Lower leg skin (tissue), 4 donors: ENCODE measurements around the gene GDF9. TPM values are rescaled to one million over a fixed set of nuclear protein-coding genes. Genes with fewer than 3 reads are reported as not detected.

Source experiments
- DNase-seq, 2 donors: peaks; one replicate each; pipeline ENCODE4 v3.0.0-alpha.2; 2019; ENCODE audit warnings: low spot score in 2 of 2
- H3K4me3 ChIP-seq: fragments of 200-600 bp; sonication (generic); 2 replicates; pipeline ENCODE4 v1.5.1; 2017; ENCODE audit warnings: mild to moderate bottlenecking, low read depth; ENCODE audit not compliant: poor library complexity, severe bottlenecking
- POLR2A ChIP-seq, 2 donors: fragments of 450-650 bp; IDR thresholded peaks; one replicate each; pipeline ENCODE4 v1.6.1; 2016 to 2017; ENCODE audit warnings: antibody characterized with exemption in 2 of 2, mild to moderate bottlenecking in 1 of 2, moderate library complexity in 1 of 2
- WGBS, 2 donors: methylation state at CpG; one replicate each; pipeline ENCODE4 v1.1.5; 2018; 5-methylcytosine and 5-hydroxymethylcytosine counted together
- intact Hi-C: fragments of 100-400 bp; cut with DNase I; formaldehyde crosslinking; loops from one replicate; pipeline ENCODE4 v1.15.0; 2023; ENCODE audit warnings: low total_unique reads
- total RNA-seq, 4 donors: library from RNA; depleted of rRNA; stranded (reverse); fragments of >200 nt; gene quantifications; one replicate each; pipeline ENCODE4 v1.1.0, GENCODE V29; 2016
- TF ChIP-seq, protein P1 (sequence below), 3 donors: fragments of 450-650 bp; IDR thresholded peaks; one replicate each; pipeline ENCODE4 v1.5.1; 2016; ENCODE audit warnings: antibody characterized with exemption in 3 of 3, mild to moderate bottlenecking in 3 of 3, moderate library complexity in 2 of 3

The GDF9 gene
- total RNA-seq, 4 donors from 2014 or later = 0.17 to 0.44 (median 0.36) TPM

DNA sequence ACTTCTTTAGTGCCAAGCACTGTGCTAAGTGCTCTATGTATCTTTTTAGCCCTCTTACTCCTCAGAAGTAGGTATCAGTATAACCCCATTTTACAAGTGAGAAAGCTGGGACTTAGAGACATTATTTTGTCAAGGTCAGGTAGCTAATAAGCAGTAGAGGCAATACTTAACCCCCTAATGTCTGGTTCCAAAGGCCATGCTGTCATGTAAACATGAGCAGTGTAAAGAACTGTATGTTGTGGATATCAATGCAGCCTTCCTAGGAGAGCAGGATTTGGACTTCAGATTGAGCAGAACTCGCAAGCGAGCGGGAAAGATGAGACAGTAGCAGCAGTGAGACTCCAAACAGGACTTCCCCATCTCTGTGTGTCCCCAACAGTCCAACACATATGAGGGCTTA is 32.2 kb downstream of the GDF9 start:
- H3K4me3 ChIP-seq = no peak overlapping the region
- DNase-seq = peak in 1 of 2 donors; percentile 9
- intact Hi-C loops = no loop called here
- TF ChIP-seq, protein P1, sequence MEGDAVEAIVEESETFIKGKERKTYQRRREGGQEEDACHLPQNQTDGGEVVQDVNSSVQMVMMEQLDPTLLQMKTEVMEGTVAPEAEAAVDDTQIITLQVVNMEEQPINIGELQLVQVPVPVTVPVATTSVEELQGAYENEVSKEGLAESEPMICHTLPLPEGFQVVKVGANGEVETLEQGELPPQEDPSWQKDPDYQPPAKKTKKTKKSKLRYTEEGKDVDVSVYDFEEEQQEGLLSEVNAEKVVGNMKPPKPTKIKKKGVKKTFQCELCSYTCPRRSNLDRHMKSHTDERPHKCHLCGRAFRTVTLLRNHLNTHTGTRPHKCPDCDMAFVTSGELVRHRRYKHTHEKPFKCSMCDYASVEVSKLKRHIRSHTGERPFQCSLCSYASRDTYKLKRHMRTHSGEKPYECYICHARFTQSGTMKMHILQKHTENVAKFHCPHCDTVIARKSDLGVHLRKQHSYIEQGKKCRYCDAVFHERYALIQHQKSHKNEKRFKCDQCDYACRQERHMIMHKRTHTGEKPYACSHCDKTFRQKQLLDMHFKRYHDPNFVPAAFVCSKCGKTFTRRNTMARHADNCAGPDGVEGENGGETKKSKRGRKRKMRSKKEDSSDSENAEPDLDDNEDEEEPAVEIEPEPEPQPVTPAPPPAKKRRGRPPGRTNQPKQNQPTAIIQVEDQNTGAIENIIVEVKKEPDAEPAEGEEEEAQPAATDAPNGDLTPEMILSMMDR (IDR thresholded peaks at IDR 0.05) = no peak
- TF ChIP-seq POLR2A (IDR thresholded peaks at IDR 0.05) = no peak
- 93 to 96% methylated on average over 3 of the region's 3 CpGs for WGBS, 2 donors

DNA sequence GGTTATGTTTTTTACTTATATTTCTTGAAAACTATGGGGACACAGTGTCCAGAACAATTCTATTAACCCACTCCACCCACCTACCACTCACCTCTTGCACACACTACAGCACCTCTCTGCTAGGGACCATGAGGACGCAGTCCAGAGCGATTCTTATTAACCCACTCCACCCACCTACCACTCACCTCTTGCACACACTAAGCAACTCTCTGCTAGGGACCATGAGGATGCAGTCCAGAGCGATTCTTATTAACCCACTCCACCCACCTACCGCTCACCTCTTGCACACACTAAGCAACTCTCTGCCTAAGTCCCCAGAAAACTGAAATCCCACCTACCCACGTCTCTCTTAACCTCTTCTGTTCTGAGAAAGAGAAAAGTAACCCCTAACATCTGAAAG is 33.7 kb downstream of the GDF9 start:
- TF ChIP-seq POLR2A (IDR thresholded peaks at IDR 0.05) = no peak
- TF ChIP-seq, protein P1 (IDR thresholded peaks at IDR 0.05) = no peak
- DNase-seq = no peak
- no peak overlapping the region for H3K4me3 ChIP-seq
- intact Hi-C loops = no loop called here
- 91 to 92% methylated on average over 5 of the region's 5 CpGs for WGBS, 2 donors

DNA sequence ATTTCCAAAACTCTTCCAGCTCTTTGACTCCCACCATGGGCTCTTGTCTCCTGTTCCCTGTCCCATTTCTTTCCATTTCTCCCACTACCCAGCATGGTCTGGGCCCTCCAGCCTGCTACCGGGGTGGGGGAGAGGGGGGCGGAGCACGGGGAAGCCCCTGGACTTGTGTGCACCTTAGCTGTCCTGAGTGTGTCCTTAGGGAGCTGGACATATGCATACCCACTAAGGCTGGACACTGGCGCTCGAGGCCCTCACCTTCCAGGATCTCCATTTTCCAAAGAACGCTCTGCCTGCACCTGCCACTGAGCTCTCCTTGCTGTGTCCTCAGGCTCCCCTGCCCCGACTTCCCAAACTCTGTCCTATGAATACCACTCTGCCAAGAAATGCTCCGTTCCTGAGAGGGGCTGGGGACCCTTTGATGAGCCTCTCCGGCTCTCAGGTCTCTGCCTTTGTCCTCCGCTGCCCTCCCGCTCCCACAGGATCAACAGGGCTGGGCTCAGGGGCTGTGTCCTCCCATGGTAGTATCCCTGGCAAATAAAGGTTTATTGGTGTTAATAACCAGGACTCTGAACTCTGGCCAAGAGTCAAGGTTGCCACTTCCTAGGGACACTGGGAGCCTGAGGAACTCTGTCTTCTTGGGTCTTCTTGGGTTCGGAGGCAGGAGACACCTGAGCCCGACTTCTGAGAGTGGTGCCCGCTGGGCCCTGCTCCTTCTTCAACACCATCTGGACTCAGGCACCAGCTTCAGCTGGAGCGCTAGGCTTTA is 35.0 kb downstream of the GDF9 start:
- no peak overlapping the region for H3K4me3 ChIP-seq
- DNase-seq = no peak
- intact Hi-C loops = no loop called here
- WGBS, 2 donors = 93 to 94% methylated on average over 15 of the region's 15 CpGs
- TF ChIP-seq, protein P1 (IDR thresholded peaks at IDR 0.05) = no peak
- no peak for TF ChIP-seq POLR2A (IDR thresholded peaks at IDR 0.05)

DNA sequence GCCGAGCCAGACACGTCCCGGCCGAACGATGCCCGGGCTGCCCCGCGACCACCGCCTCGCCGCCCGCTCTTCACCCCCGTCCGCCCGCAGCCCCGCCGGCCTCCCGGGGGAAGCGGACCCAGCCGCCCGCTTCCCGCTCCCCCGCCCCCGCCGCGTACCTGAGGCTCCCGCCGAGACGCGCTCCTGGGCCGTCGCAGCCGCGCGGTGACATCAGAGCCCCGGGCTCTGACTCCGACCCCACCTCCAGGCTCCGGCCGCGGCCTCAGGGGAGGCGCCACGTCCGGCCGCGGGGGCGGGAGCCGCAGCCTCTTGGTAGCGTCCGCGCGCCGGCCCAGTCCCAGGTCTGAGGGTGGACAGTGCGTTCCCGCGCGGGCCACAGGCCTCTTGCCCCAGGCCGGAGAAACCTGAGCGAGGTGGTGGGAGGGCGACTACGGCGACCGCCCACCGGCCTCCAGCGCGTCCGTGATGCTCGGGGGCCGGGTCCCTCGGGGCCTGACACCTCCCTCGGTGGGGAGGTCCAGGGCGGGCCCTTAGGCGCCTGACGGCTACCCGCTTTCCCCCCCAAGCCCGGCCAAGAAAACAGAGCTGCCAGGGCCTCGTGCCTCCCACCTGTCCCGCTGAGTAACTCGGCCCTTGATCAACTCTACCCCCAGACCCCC is 35.7 kb downstream of the GDF9 start, which contains the start of gene SHROOM1:
TSS of gene SHROOM1 (minus strand) at position 212 of the 659 bp plus-strand sequence. CDS start 4,507 bp downstream, outside the sequence.
- peak in 1 of 2 donors; percentile 89 for DNase-seq
- intact Hi-C loops = no loop called here
- no peak for TF ChIP-seq POLR2A (IDR thresholded peaks at IDR 0.05)
- peak within 1 kb of the TSS; percentile 54 for H3K4me3 ChIP-seq
- WGBS, 2 donors = 14 to 70% methylated on average over 7 to 39 of the region's 78 CpGs

DNA sequence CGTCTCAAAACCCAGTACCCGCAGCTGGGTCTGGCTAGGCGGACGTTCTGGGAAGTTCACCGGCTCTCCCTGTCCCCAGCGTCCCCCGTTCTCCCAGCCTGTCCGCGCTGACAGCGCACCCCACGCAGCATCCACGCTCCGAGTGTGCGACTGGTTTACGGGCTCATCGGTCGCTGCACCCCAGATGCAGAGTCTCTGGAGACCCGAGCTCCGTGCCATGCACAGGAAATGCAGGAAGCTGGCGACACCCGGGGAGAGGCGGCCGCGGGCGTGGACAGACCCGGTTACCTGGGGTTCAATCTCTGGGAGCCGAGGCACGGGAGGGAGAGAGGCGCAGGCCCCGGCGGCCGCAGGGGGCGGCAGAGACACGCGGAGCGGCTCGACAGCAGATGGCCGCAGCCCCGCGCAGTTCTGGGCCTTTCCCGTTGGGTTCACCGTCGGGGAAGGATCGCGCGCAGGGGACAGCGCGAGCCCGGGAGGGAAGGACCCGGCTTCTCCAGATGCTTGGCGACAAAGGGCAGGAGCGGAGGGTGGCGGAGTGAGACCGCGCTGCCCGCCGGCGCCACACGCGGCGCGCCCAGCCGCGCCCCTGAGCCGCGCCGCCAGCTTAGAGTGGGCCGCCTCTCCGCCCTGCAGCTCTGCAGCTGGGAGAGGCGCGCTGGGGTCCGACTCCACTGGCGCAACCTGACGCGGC is 36.4 kb downstream of the GDF9 start:
- TF ChIP-seq, protein P1 (IDR thresholded peaks at IDR 0.05) = peak in 1 of 3 donors; percentile 72
- no peak for TF ChIP-seq POLR2A (IDR thresholded peaks at IDR 0.05)
- WGBS, 2 donors = 2 to 4% methylated on average over 42 to 66 of the region's 75 CpGs
- peak overlapping the region; percentile 54 for H3K4me3 ChIP-seq
- DNase-seq = peak; percentile 58 to 96
- intact Hi-C loops = no loop called here
